Mesodermal cell (in vitro differentiated cells): ENCODE measurements around the gene DUSP15.

Experiments
- H3K27ac ChIP-seq: 2 replicates; pipeline ENCODE4 v1.7.0; 2013; ENCODE audit warnings: mild to moderate bottlenecking, low read depth, low read length, moderate library complexity; ENCODE audit not compliant: severe bottlenecking
- H3K36me3 ChIP-seq: 2 replicates; pipeline ENCODE4 v1.7.1; 2013; ENCODE audit warnings: mild to moderate bottlenecking, low read length, moderate library complexity; ENCODE audit not compliant: control insufficient read depth, insufficient read depth
- H3K4me1 ChIP-seq: one replicate; pipeline ENCODE4 v1.7.1; 2013; ENCODE audit warnings: mild to moderate bottlenecking, low read length; ENCODE audit not compliant: insufficient read depth, control insufficient read depth, poor library complexity, severe bottlenecking
- H3K4me3 ChIP-seq: 2 replicates; pipeline ENCODE4 v1.7.0; 2013; ENCODE audit warnings: low read length, control low read depth, mild to moderate bottlenecking; ENCODE audit not compliant: insufficient read depth, poor library complexity, severe bottlenecking; ENCODE audit errors: extremely low read depth
- H3K9me3 ChIP-seq: 2 replicates; pipeline ENCODE4 v1.7.1; 2013; ENCODE audit warnings: mild to moderate bottlenecking, low read length, moderate library complexity; ENCODE audit not compliant: control insufficient read depth
- WGBS, 2 experiments: methylation state at CpG; one replicate each; pipeline ENCODE4 v1.1.5; 2013; ENCODE audit warnings: missing lambda C conversion rate in 2 of 2; ENCODE audit not compliant: insufficient coverage in 2 of 2; 5-methylcytosine and 5-hydroxymethylcytosine counted together

DUSP15 gene

GRCh38 chr20:31909253-31910070 is 39.1 kb upstream of the DUSP15 start:
- no peaks in the 10 kb centered on the region for H3K36me3 ChIP-seq
- H3K9me3 ChIP-seq = no peaks in the 10 kb centered on the region
- 93 to 95% methylated on average over 15 to 16 of the region's 17 CpGs for WGBS, 2 experiments
- H3K4me3 ChIP-seq = no peak overlapping the region
- H3K4me1 ChIP-seq = no peaks in the 10 kb centered on the region
- no peak overlapping the region for H3K27ac ChIP-seq

- no peaks in the 10 kb centered on the region for H3K9me3 ChIP-seq
- no peaks in the 10 kb centered on the region for H3K4me1 ChIP-seq
- WGBS, 2 experiments = 93 to 94% methylated on average over 9 to 11 of the region's 11 CpGs
- no peak overlapping the region for H3K4me3 ChIP-seq
- H3K27ac ChIP-seq = no peak overlapping the region
- H3K36me3 ChIP-seq = no peaks in the 10 kb centered on the region
These were observed 38.1 kb upstream of the DUSP15 start for GRCh38 chr20:31908424-31908823.

DNA sequence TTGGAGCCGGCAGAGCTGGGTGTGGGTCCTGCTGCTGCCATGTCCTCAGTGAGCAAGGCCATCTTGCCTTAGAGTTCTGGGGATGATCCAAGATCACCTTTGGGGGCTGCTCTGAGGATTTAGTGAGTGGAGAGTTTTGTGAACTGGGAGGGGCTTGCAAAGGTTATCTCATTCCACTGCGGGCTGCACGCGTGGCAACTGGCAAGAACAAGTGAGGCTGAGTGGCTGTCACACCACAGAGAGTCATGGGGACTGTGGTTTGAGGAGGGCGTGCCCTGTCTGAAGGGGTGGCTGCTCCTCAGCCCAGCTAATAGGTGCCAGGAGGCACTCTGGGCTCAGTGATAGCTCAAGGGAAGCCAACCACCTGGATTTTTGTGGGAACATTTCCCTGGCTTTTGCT is 37.7 kb upstream of the DUSP15 start:
- no peaks in the 10 kb centered on the region for H3K4me1 ChIP-seq
- H3K27ac ChIP-seq = no peak overlapping the region
- no peaks in the 10 kb centered on the region for H3K9me3 ChIP-seq
- 94 to 95% methylated on average over 4 to 5 of the region's 5 CpGs for WGBS, 2 experiments
- H3K36me3 ChIP-seq = no peaks in the 10 kb centered on the region
- H3K4me3 ChIP-seq = no peak overlapping the region

DNA sequence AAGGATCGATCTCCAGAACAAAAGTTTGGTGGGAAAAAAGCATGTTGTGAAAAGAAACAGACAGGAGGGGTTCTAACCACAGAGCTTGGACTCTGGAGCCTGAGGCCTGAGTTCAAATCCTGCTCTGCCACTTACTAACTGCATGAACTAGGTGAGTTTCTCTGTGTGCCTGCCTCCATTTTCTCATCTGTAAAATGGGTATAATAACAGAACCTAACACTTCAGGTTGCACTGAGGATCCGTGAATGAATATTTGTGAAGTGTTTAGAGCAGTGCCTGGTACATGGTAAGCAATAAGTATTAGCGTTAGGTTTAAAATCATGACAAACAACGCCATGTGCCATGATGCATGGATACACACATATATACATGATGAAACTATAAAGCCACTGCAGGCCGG is 36.7 kb upstream of the DUSP15 start:
- H3K4me3 ChIP-seq = no peak overlapping the region
- H3K27ac ChIP-seq = no peak overlapping the region
- H3K4me1 ChIP-seq = no peaks in the 10 kb centered on the region
- no peaks in the 10 kb centered on the region for H3K36me3 ChIP-seq
- WGBS, 2 experiments = 74 to 94% methylated on average over 2 of the region's 5 CpGs
- no peaks in the 10 kb centered on the region for H3K9me3 ChIP-seq

DNA sequence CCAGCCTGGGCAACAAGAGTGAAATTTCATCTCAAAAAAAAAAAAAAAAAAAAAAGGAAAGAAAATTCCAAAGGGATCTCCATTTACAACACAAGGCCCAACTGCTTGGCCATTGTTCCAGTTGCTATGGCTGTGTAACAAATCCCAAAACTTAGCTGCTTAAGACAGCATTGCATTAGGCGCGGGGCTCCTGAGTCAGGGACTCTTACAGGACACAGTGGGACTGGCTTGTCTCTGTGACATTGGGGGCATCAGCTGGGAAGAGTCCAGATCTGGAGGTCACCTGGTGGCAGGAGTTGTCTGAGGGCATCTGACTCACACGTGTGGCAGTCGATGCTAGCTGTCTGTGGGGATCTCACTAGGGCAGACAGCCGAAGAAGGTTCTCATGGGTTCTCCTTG is 35.7 kb upstream of the DUSP15 start:
- H3K4me3 ChIP-seq = no peak overlapping the region
- H3K4me1 ChIP-seq = no peaks in the 10 kb centered on the region
- H3K9me3 ChIP-seq = no peaks in the 10 kb centered on the region
- WGBS, 2 experiments = 70 to 74% methylated on average over 4 of the region's 5 CpGs
- H3K36me3 ChIP-seq = no peaks in the 10 kb centered on the region
- H3K27ac ChIP-seq = no peak overlapping the region

DNA sequence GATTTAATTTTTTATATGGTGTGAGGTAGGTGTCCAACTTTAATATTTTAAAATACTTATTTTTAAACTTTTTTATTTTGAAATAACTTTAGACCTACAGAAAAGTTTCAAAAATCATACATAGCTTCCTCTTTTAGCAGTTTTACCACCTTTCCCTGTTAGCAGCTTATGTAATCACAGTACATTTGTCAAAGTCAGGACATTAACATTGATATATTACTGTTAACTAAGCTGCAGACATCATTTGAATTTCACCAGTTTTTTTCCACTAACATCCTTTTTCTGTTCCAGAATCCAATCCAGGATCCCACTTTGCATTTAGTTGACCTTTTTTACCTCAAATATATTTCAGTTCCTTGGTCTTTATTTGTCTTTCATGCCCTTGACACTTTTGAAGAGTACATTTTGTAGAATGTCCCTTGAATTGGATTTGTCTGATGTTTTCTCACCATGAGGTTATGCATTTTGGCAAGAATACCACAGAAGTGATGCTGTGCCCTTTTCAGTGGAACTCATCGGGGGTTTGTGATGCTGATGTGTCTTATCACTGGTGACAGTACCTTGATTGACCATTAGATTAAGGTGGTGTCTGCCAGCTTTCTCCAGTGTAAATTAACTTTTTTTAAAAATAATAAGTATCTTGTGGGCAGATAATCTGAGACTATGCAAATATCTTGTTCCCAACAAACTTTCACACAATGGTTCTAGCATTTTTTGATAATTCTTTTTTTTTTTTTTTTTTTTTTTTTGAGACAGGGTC is 33.5 kb upstream of the DUSP15 start:
- Histone ChIP-seq H3K4me1 (no peaks in the 10 kb centered on the region), H3K27ac (no peak overlapping the region), H3K9me3 (no peaks in the 10 kb centered on the region), H3K4me3 (no peak overlapping the region), H3K36me3 (no peaks in the 10 kb centered on the region)
- 80 to 100% methylated on average over 1 of the region's 1 CpG for WGBS, 2 experiments

DNA sequence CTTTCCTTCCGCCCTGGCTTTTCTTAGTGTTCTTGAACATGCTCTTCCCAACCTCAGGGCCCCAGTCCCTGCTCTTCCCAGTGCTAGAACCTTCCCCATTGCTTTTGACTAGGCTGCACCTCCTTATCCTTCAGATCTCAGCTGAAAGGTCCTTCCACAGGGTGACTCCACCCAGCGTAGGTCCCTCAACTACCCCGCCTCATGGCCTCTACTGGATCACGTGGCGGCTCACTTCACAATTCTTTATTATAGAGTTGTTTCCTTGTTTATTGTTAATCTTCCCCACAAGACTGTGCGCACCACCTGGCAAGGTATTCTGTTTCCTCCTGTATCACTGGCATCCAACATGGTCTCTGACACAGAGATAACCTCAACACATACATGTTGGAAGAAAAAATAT is 31.3 kb upstream of the DUSP15 start:
- no peak overlapping the region for H3K4me3 ChIP-seq
- no peaks in the 10 kb centered on the region for H3K9me3 ChIP-seq
- H3K27ac ChIP-seq = no peak overlapping the region
- H3K36me3 ChIP-seq = no peaks in the 10 kb centered on the region
- 80 to 100% methylated on average over 2 of the region's 6 CpGs for WGBS, 2 experiments
- no peaks in the 10 kb centered on the region for H3K4me1 ChIP-seq

- 83 to 85% methylated on average over 8 to 9 of the region's 9 CpGs for WGBS, 2 experiments
- Histone ChIP-seq H3K36me3 (no peaks in the 10 kb centered on the region), H3K4me3 (no peak overlapping the region), H3K9me3 (no peaks in the 10 kb centered on the region), H3K27ac (no peak overlapping the region), H3K4me1 (no peaks in the 10 kb centered on the region)
These were observed 27.2 kb upstream of the DUSP15 start for GRCh38 chr20:31897541-31897940.

DNA sequence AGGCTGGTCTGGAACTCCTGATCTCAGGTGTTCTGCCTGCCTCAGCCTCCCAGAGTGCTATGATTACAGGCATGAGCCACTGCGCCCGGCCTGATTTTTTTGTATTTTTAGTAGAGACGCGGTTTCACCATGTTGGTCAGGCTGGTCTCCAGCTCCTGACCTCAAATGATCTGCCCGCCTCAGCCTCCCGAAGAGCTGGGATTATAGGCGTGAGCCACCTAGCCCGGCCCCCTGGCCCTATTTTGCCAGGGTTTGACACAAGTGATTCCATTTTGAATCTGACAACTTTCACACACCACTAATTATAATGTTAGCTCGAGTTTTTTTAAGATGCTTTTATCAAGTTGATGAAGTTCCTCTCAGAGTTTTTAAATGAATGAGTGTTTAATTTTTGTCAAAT is 25.7 kb upstream of the DUSP15 start:
- H3K9me3 ChIP-seq = no peaks in the 10 kb centered on the region
- no peak overlapping the region for H3K4me3 ChIP-seq
- no peaks in the 10 kb centered on the region for H3K36me3 ChIP-seq
- no peak overlapping the region for H3K27ac ChIP-seq
- H3K4me1 ChIP-seq = no peaks in the 10 kb centered on the region
- WGBS, 2 experiments = 92 to 100% methylated on average over 7 to 8 of the region's 9 CpGs

- H3K27ac ChIP-seq = no peak overlapping the region
- no peak overlapping the region for H3K4me3 ChIP-seq
- WGBS, 2 experiments = 73 to 90% methylated on average over 6 to 7 of the region's 8 CpGs
- no peaks in the 10 kb centered on the region for H3K36me3 ChIP-seq
- no peaks in the 10 kb centered on the region for H3K9me3 ChIP-seq
- no peaks in the 10 kb centered on the region for H3K4me1 ChIP-seq
These were observed 24.8 kb upstream of the DUSP15 start for GRCh38 chr20:31894980-31895675.
